IMR-90 (cell line): ENCODE results near the gene MTCL3.

Source experiments
- ATAC-seq: fragments of 200-7000 bp; cut with Tn5 transposase; 2 replicates; pipeline ENCODE4 v1.9.1; 2020; ENCODE audit warnings: low read depth, mild to moderate bottlenecking, moderate library complexity
- BruUV-seq: library from RNA; stranded (reverse); fragments of 400-500 nt; replicated peaks from 2 replicates; lab custom pipeline; 2021; lab: Mats Ljungman, UMichigan
- CTCF ChIA-PET: fragments of 300-600 bp; formaldehyde crosslinking; extraction: SDS; loops from one replicate; lab custom pipeline; 2021; ENCODE audit warnings: antibody characterized with exemption; lab: Yijun Ruan, JAX
- POLR2A ChIA-PET: fragments of 300-600 bp; sonication (Branson Sonifier 250); formaldehyde crosslinking; loops from one replicate; lab custom pipeline; 2022; ENCODE audit warnings: antibody characterized with exemption; ENCODE audit not compliant: unreplicated experiment; lab: Charles Lee
- DNase-seq: peaks from one replicate; pipeline ENCODE4 v3.0.0; 2013
- H2AFZ ChIP-seq: replicated peaks from 2 replicates; pipeline ENCODE3; 2013; ENCODE audit warnings: low read length, mild to moderate bottlenecking; ENCODE audit not compliant: poor library complexity
- H2AK5ac ChIP-seq: 2 replicates; pipeline ENCODE4 v1.6.1; 2013; ENCODE audit warnings: low read depth, low read length, inconsistent platforms
- H2AK9ac ChIP-seq: replicated peaks from 2 replicates; pipeline ENCODE3; 2013; ENCODE audit warnings: mild to moderate bottlenecking, low read depth, low read length, moderate library complexity; ENCODE audit not compliant: poor library complexity
- H2BK120ac ChIP-seq: 2 replicates; pipeline ENCODE4 v1.6.1; 2013; ENCODE audit warnings: low read depth, low read length, inconsistent platforms
- H2BK15ac ChIP-seq: 3 replicates; pipeline ENCODE4 v1.6.1; 2013; ENCODE audit warnings: low read depth, low read length, inconsistent platforms
- H2BK20ac ChIP-seq: 2 replicates; pipeline ENCODE4 v1.6.1; 2013; ENCODE audit warnings: low read depth, mild to moderate bottlenecking, inconsistent platforms, low read length, moderate library complexity
- H2BK5ac ChIP-seq: 2 replicates; pipeline ENCODE4 v1.6.1; 2013; ENCODE audit warnings: mild to moderate bottlenecking, low read depth, low read length, inconsistent platforms; ENCODE audit not compliant: poor library complexity, severe bottlenecking
- H3K14ac ChIP-seq: replicated peaks from 2 replicates; pipeline ENCODE4 v1.6.1; 2013; ENCODE audit warnings: low read depth, low read length, inconsistent platforms
- H3K18ac ChIP-seq: 2 replicates; pipeline ENCODE4 v1.6.1; 2013; ENCODE audit warnings: low read depth, low read length, control low read depth
- H3K23ac ChIP-seq: 2 replicates; pipeline ENCODE4 v1.6.1; 2013; ENCODE audit warnings: low read depth, low read length, inconsistent platforms
- H3K27ac ChIP-seq: 2 replicates; pipeline ENCODE4 v1.5.1; 2013; ENCODE audit warnings: mild to moderate bottlenecking, control low read depth, low read length; ENCODE audit not compliant: insufficient read depth
- H3K27me3 ChIP-seq: 2 replicates; pipeline ENCODE4 v1.6.1; 2013; ENCODE audit warnings: low read length; ENCODE audit not compliant: control insufficient read depth, insufficient read depth
- H3K36me3 ChIP-seq: 2 replicates; pipeline ENCODE4 v1.6.1; 2013; ENCODE audit warnings: low read length, mixed read lengths; ENCODE audit not compliant: control insufficient read depth, insufficient read depth
- H3K4ac ChIP-seq: 2 replicates; pipeline ENCODE4 v1.6.1; 2013; ENCODE audit warnings: low read depth, low read length, inconsistent platforms
- H3K4me1 ChIP-seq: 2 replicates; pipeline ENCODE4 v1.6.1; 2013; ENCODE audit warnings: low read length, mixed read lengths; ENCODE audit not compliant: control insufficient read depth, insufficient read depth
- H3K4me2 ChIP-seq: 2 replicates; pipeline ENCODE4 v1.6.1; 2013; ENCODE audit warnings: low read depth, mild to moderate bottlenecking, control low read depth, low read length, moderate library complexity
- H3K4me3 ChIP-seq: 2 replicates; pipeline ENCODE4 v1.5.1; 2013; ENCODE audit warnings: low read depth, mild to moderate bottlenecking, control low read depth, low read length, moderate library complexity; ENCODE audit not compliant: insufficient read depth
- H3K56ac ChIP-seq: 2 replicates; pipeline ENCODE4 v1.6.1; 2013; ENCODE audit warnings: low read length, inconsistent platforms; ENCODE audit not compliant: insufficient read depth; ENCODE audit errors: extremely low read depth
- H3K79me1 ChIP-seq, 2 experiments: 2 replicates each; pipeline ENCODE4 v1.6.1; 2013; ENCODE audit warnings: low read length in 2 of 2, inconsistent platforms in 1 of 2, low read depth in 1 of 2
- H3K9ac ChIP-seq: 2 replicates; pipeline ENCODE4 v1.6.1; 2013; ENCODE audit warnings: low read depth, low read length, control low read depth
- H3K9me1 ChIP-seq: 2 replicates; pipeline ENCODE4 v1.6.1; 2013; ENCODE audit warnings: low read length, inconsistent platforms; ENCODE audit not compliant: insufficient read depth
- H3K9me3 ChIP-seq: 2 replicates; pipeline ENCODE4 v1.6.1; 2013; ENCODE audit warnings: low read length; ENCODE audit not compliant: control insufficient read depth, insufficient read depth
- H4K20me1 ChIP-seq: 2 replicates; pipeline ENCODE4 v1.6.1; 2013; ENCODE audit warnings: low read length, inconsistent platforms; ENCODE audit not compliant: insufficient read depth
- H4K5ac ChIP-seq: 2 replicates; pipeline ENCODE4 v1.6.1; 2013; ENCODE audit warnings: mild to moderate bottlenecking, low read depth, low read length, control low read depth
- H4K8ac ChIP-seq, 2 experiments: 2 replicates each; pipeline ENCODE4 v1.6.1; 2013; ENCODE audit warnings: low read depth in 2 of 2, low read length in 2 of 2, control low read depth in 1 of 2, inconsistent platforms in 1 of 2
- H4K91ac ChIP-seq: 2 replicates; pipeline ENCODE4 v1.6.1; 2013; ENCODE audit warnings: low read depth, low read length, inconsistent platforms; ENCODE audit not compliant: insufficient read depth
- BHLHE40 ChIP-seq: fragments of 150-350 bp; IDR thresholded peaks from 2 replicates; pipeline ENCODE4 v1.6.1; 2016; ENCODE audit warnings: mild to moderate bottlenecking, low read depth, low read length
- CEBPB ChIP-seq: IDR thresholded peaks from 2 replicates; pipeline ENCODE4 v1.6.1; 2012; ENCODE audit warnings: low read depth, low read length, improper control_type of control experiment
- CHD1 ChIP-seq: IDR thresholded peaks from 2 replicates; pipeline ENCODE4 v1.6.1; 2012; ENCODE audit warnings: low read depth, low read length, improper control_type of control experiment
- FOS ChIP-seq: fragments of 150-350 bp; IDR thresholded peaks from 2 replicates; pipeline ENCODE4 v1.6.1; 2016; ENCODE audit warnings: low read depth, low read length
- MAFK ChIP-seq: IDR thresholded peaks from 2 replicates; pipeline ENCODE4 v1.6.1; 2012; ENCODE audit warnings: low read depth, low read length, improper control_type of control experiment
- MAZ ChIP-seq: IDR thresholded peaks from 2 replicates; pipeline ENCODE4 v1.6.1; 2012; ENCODE audit warnings: low read depth, mild to moderate bottlenecking, low read length, improper control_type of control experiment, moderate library complexity, borderline replicate concordance
- MXI1 ChIP-seq: IDR thresholded peaks from 2 replicates; pipeline ENCODE4 v1.6.1; 2012; ENCODE audit warnings: low read depth, mild to moderate bottlenecking, low read length, moderate library complexity, borderline replicate concordance
- NFE2L2 ChIP-seq: fragments of 150-350 bp; IDR thresholded peaks from 2 replicates; pipeline ENCODE4 v1.6.1; 2016; ENCODE audit warnings: low read depth, mild to moderate bottlenecking, low read length
- POLR2A ChIP-seq: IDR thresholded peaks from 2 replicates; pipeline ENCODE4 v1.6.1; 2012; ENCODE audit warnings: mild to moderate bottlenecking, low read depth, low read length
- RAD21 ChIP-seq: IDR thresholded peaks from 2 replicates; pipeline ENCODE4 v1.6.1; 2012; ENCODE audit warnings: low read length, improper control_type of control experiment
- RCOR1 ChIP-seq: IDR thresholded peaks from 2 replicates; pipeline ENCODE4 v1.6.1; 2012; ENCODE audit warnings: mild to moderate bottlenecking, low read length, improper control_type of control experiment; ENCODE audit not compliant: insufficient replicate concordance
- RFX5 ChIP-seq: IDR thresholded peaks from 2 replicates; pipeline ENCODE4 v1.8.0; 2012; ENCODE audit warnings: low read depth, mild to moderate bottlenecking, low read length, moderate library complexity
- SMC3 ChIP-seq: fragments of 150-350 bp; IDR thresholded peaks from 2 replicates; pipeline ENCODE4 v1.6.1; 2016; ENCODE audit warnings: low read depth, mild to moderate bottlenecking, antibody characterized with exemption, low read length, moderate library complexity
- dilution Hi-C: fragments of 300-500 bp; cut with HindIII; formaldehyde crosslinking; loops from one replicate; pipeline ENCODE4 v1.14.3; 2018; ENCODE audit warnings: low sequenced_read_pairs; ENCODE audit not compliant: unreplicated experiment
- in situ Hi-C: fragments of 300-500 bp; cut with MboI; formaldehyde crosslinking; loops from 3 replicates; pipeline ENCODE4 v1.14.3; 2019; ENCODE audit warnings: low sequenced_read_pairs, inconsistent platforms, mixed read lengths
- intact Hi-C: fragments of 100-400 bp; cut with micrococcal nuclease; formaldehyde crosslinking; loops from 2 replicates; pipeline ENCODE4 v1.10.0; 2022
- TF ChIP-seq, protein P1 (sequence below): conservative IDR thresholded peaks from 2 replicates; pipeline ENCODE4 v1.5.1; 2012; ENCODE audit warnings: mild to moderate bottlenecking, low read depth, low read length, improper control_type of control experiment
- TF ChIP-seq, protein P2 (sequence below): fragments of 150-350 bp; IDR thresholded peaks from 2 replicates; pipeline ENCODE4 v1.6.1; 2016; ENCODE audit warnings: low read depth, mild to moderate bottlenecking, low read length, moderate library complexity, borderline replicate concordance
- TF ChIP-seq, protein P3 (sequence below): fragments of 150-350 bp; IDR thresholded peaks from 2 replicates; pipeline ENCODE4 v1.6.1; 2017; ENCODE audit warnings: mild to moderate bottlenecking, antibody characterized with exemption, low read length, low read depth

Gene MTCL3

DNA sequence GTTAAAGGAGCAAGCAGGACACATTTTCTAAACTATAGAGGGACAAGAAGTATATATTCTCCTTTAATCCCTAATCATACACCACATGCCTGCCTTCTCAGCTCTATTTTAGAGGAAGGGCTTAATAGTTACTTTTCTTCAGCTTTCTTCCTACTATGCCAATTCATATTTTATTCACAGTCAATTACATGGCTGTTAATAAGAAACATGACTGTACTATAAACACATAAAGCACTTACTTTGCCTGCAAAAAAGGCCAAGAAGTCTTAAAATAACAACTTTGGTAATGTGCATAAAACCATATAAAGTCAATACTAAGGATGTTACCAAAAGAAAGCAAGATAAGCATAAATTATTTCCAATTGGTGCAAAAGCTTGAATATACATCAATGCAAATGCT lies 66.3 kb downstream of the MTCL3 start:
- H2BK20ac ChIP-seq, result no peak overlapping the region
- H3K36me3 ChIP-seq, result no peaks in the 10 kb centered on the region
- no peak overlapping the region for H3K23ac ChIP-seq
- peaks cover 2% of the 10 kb centered on the region for H3K4me1 ChIP-seq
- ATAC-seq (no peak), DNase-seq (no peak)
- H3K4ac ChIP-seq, result no peak overlapping the region
- no peak overlapping the region for H3K9ac ChIP-seq
- no peaks in the 10 kb centered on the region for H3K9me3 ChIP-seq
- dilution Hi-C loops, result no loop called here
- no peak overlapping the region for H2AK5ac ChIP-seq
- H3K9me1 ChIP-seq, result no peaks in the 10 kb centered on the region
- no peaks in the 10 kb centered on the region for H4K20me1 ChIP-seq
- no peak overlapping the region for H2BK15ac ChIP-seq
- no peak overlapping the region for H3K18ac ChIP-seq
- H3K56ac ChIP-seq, result no peak overlapping the region
- intact Hi-C loops, result no loop called here
- H3K27me3 ChIP-seq, result no peaks in the 10 kb centered on the region
- no TSS peak for BruUV-seq
- H4K5ac ChIP-seq, result no peak overlapping the region
- no peak overlapping the region for H3K14ac ChIP-seq
- no peak overlapping the region for H3K4me3 ChIP-seq
- H3K4me2 ChIP-seq, result no peak overlapping the region
- no peak overlapping the region for H2AFZ ChIP-seq
- no peaks in the 10 kb centered on the region for H3K79me1 ChIP-seq
- H3K27ac ChIP-seq, result no peak overlapping the region
- CTCF ChIA-PET, result no interaction called here
- H4K91ac ChIP-seq, result no peak overlapping the region
- POLR2A ChIA-PET, result interaction anchor here (0.6 kb wide), 1 partner anchor 161 kb away, joined by 7 read pairs; no protein-coding TSS in a partner anchor
- in situ Hi-C loops, result no loop called here
- H2AK9ac ChIP-seq, result no peak overlapping the region
- TF ChIP-seq SMC3, result no peak
- no peak for TF ChIP-seq RFX5
- TF ChIP-seq MAFK, result no peak
- no peak for TF ChIP-seq MXI1
- TF ChIP-seq RAD21, result no peak
- TF ChIP-seq NFE2L2, result no peak
- no peak for TF ChIP-seq MAZ
- TF ChIP-seq, protein P1, sequence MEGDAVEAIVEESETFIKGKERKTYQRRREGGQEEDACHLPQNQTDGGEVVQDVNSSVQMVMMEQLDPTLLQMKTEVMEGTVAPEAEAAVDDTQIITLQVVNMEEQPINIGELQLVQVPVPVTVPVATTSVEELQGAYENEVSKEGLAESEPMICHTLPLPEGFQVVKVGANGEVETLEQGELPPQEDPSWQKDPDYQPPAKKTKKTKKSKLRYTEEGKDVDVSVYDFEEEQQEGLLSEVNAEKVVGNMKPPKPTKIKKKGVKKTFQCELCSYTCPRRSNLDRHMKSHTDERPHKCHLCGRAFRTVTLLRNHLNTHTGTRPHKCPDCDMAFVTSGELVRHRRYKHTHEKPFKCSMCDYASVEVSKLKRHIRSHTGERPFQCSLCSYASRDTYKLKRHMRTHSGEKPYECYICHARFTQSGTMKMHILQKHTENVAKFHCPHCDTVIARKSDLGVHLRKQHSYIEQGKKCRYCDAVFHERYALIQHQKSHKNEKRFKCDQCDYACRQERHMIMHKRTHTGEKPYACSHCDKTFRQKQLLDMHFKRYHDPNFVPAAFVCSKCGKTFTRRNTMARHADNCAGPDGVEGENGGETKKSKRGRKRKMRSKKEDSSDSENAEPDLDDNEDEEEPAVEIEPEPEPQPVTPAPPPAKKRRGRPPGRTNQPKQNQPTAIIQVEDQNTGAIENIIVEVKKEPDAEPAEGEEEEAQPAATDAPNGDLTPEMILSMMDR, result no peak
- no peak for TF ChIP-seq CHD1
- TF ChIP-seq, protein P2, sequence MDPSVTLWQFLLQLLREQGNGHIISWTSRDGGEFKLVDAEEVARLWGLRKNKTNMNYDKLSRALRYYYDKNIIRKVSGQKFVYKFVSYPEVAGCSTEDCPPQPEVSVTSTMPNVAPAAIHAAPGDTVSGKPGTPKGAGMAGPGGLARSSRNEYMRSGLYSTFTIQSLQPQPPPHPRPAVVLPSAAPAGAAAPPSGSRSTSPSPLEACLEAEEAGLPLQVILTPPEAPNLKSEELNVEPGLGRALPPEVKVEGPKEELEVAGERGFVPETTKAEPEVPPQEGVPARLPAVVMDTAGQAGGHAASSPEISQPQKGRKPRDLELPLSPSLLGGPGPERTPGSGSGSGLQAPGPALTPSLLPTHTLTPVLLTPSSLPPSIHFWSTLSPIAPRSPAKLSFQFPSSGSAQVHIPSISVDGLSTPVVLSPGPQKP, result no peak
- TF ChIP-seq FOS, result no peak
- no peak for TF ChIP-seq POLR2A
- TF ChIP-seq, protein P3, sequence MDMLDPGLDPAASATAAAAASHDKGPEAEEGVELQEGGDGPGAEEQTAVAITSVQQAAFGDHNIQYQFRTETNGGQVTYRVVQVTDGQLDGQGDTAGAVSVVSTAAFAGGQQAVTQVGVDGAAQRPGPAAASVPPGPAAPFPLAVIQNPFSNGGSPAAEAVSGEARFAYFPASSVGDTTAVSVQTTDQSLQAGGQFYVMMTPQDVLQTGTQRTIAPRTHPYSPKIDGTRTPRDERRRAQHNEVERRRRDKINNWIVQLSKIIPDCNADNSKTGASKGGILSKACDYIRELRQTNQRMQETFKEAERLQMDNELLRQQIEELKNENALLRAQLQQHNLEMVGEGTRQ, result no peak
- TF ChIP-seq RCOR1, result no peak
- TF ChIP-seq BHLHE40, result no peak
- TF ChIP-seq CEBPB, result no peak
- no peak overlapping the region for H4K8ac ChIP-seq
- no peak overlapping the region for H2BK120ac ChIP-seq
- H2BK5ac ChIP-seq, result no peak overlapping the region
